Activated CD4-positive, alpha-beta T cell treated with anti-CD3 and anti-CD28 coated beads, Interleukin-2, amount 50 U/mL, for 48 hours (primary cell): ENCODE data around the gene EEF1E1.

Experiments
- DNase-seq, 2 experiments: peaks; one replicate each; pipeline ENCODE4 v3.0.0-alpha.2; 2020

The EEF1E1 gene

DNA sequence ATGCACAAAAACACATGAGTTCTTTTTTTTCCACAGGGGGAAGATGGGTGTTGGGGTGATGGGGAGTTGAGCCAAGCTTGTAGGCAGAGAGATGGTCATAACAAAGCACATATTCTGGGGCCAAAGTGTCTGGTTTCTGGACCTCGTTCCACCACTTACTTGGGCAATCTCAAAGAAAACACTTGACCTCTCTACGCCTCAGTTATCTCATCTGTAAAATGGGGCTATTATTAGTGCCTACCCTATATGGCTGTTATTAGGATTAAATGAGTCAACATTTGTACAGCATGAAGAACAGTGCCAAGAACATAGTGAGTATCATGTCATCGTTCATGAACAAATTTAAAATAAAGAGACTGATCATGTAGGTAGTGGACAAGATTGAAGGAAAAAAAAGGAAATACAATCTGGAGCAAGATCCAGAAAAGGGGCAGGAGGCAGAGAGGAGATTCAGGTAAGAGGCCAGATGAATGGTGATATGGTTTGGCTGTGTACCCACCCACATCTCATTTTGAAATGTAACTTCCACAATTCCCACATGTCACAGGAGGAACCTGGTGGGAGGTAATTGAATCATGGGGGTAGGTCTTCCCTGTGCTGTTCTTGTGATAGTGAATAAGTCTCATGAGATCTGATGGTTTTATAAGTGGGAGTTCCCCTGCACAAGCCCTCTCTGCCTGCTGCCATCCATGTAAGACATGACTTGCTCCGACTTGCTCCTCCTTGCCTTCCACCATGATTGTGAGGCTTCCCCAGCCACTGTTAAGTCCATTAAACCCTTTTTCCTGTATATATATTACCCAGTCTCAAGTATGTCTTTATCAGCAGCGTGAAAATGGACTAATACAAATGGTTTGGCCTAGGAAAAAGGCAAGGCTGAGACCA is 14.2 kb downstream of the EEF1E1 start:
- DNase-seq = no peak

DNA sequence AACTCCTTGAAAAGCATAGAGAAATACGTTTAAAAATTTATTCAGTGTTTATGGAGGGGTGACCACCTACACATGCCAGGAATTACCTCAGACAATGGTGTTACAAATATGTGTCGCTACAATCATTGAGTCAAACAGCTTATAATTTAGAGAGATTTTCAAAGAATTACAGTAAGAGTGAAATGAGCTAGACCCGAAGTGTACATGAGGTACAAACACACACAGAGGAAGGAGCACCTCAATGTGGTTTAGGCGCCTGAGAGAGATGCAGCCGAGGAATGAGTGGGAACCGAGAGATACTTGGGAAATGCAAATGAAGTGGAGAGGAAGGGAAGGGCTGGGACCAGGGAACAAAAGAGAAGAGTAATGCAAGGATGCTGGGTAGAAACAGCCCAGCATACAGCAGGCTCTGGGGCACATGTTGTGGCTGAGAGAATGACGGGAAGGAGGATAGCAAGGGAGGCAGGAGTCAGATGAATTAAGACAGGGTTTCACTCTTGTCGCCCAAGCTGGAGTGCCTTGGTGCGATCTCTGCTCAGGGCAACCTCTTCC is 15.5 kb downstream of the EEF1E1 start:
- no peak for DNase-seq

DNA sequence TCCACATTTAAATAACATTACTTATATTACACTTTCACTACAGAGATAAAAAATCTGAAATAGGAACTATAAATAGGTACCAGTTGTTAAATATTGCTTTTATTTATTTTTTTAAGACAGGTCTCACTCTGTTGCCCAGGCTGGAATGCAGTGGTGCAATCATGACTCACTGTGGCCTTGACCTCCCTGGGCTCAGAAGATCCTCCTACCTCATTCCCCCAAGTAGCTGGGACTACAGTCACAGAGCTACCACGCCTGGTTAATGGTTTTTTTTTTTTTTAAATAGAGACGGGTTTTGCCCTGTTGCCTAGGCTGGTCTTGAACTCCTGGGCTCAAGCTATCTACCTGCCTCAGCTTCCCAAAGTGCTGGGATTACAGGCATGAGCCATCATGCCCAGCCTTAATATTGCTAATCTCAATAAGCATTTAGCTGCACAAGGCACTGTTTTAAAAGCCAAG is 17.3 kb downstream of the EEF1E1 start:
- no peak for DNase-seq

DNA sequence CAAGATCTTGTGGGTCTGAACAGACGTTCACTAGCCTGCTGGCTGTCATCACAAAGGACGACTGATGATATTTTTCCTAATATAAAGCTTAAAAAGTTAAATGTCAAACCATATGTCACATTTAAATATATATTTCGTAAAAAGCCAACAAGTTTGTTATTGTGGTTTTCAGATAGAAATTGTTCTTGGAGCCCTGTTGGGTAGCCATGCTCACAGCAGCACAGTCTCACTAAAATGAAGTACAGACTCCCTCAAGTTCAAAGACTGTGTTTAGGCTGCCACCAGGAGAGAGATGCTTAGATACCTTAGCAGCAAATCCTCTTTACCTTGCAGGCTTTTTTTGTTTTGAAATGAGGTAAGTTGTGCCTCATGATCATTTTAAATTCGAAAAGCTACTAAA is 17.8 kb downstream of the EEF1E1 start:
- DNase-seq = no peak

DNA sequence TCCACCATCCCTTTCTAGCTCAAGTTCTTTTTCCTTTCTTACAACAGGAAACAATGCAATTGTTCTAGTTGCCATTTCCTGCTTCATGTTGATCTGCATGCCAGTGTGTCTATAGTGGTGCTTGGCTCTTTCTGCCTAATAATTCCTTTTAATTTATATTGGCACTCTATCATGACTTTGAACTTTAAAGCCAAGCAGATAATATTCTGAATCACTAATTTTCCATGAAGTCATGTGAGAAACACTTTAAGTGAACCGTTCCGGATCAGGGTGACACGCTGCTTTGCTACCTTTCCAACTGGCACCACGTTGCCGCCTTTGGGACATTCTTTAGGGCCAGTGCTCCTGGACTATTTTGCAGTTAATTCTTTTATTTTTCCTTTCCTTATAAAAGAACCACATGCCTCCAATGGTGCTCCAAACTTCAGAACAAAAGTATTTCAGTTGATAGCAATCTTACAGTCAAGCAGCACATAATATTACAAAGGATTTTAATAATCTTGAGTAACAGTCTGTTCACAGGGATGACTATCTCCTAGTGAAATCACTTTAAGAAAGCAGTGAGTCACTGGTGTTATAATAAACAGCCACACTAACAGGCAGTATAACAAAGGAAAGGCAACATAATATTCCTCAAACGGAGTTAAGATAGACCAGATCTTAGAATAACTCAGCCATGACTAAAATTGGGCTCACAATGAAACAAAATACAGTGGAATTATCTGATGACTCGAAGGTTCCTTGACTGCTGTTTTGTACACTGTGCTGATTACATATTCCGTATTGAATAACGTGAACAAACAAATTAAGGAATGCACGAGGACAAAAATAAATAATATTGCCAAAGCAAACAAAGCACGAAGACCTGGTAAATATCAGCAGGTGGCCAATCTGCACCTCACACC is 19.1 kb downstream of the EEF1E1 start:
- DNase-seq = no peak

DNA sequence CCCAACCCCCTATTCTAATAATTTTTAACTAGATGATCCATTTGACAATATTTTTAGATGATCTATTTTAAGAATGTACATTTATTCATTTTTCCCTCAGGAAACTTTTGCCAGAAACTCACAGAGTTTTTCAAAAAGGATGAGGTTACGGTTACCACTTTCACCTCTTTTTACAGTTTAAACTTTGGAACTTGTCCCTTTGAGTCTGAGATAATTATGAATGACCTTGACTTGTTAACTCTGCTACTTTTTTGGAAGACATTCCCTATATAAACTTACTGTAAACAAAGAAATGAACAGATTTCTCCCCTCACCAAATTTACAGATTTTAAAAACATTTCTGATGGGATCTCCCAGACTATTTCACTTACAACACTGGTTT is 19.8 kb downstream of the EEF1E1 start:
- DNase-seq = no peak

DNA sequence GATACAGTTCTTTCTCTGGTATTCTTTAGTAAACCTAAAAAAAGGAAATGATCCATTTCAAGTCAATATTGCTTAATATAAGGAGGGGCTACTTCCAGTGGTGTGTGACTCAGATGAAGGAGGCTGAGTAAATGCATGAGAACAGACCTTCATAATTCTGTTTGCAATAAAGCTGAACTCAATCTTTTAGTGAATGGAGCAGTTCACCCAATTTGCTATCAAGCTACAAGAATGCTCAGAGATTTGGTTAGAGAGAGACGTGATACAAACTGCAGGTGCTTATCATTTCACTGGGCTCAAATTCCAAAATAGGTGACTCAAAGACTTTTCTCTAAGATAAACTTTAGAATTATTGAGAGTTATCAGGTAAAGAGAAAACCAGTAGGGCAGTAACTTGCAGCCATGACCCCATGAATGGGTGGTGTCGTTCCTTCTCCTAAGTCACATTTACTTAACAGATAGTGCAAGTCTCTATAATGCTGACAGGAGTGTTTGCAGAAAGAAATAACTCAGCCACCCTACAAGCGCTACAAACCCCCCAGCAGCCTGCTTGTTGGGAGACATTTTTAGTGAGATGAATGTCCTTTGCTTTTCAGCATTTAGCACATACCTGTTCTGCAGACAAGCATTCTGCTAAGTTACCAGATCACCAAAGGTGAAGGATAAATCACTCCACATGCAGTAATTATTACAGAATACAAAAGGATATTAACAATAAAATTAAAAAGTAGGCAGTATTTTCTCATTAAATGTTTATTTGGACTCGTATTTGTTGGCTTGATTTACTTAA is 21.8 kb downstream of the EEF1E1 start:
- DNase-seq = no peak

DNA sequence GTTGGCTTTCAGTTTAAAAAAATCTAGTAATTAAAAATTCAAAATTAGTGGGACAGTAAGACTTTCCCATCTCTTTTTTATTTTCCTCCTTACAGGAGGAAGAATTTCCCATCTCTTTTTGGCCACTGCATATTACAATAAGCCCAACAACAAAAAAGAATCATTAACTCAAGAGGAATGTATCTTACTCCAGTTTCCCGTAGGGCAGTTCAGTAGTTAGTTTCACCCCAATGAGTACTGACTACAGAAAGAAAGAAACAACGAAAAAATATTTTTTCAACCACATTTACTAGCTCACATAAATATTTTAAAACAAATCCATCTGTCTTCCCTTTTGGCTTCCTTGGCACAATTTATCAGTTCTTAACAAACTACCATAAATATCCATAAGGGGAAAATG is 23.2 kb downstream of the EEF1E1 start:
- no peak for DNase-seq

DNA sequence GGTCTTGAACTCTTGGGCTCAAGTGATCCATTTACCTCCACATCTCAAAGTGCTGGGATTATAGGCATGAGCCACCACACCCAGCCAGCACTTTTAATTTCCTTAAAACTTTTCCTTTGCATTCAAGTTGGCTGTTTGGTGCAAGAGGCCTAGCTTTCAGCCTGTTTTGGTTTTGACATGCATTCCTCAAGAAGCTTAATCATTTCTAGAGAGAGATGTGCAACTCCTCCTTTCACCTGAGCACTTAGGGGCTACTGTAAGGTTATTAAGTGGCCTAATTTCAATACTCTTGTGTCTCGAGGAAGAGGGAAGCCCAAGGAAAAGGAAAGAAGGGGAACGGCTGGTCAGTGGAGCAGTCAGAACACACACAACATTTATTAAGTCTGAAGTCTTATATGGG is 24.4 kb downstream of the EEF1E1 start:
- DNase-seq = no peak

DNA sequence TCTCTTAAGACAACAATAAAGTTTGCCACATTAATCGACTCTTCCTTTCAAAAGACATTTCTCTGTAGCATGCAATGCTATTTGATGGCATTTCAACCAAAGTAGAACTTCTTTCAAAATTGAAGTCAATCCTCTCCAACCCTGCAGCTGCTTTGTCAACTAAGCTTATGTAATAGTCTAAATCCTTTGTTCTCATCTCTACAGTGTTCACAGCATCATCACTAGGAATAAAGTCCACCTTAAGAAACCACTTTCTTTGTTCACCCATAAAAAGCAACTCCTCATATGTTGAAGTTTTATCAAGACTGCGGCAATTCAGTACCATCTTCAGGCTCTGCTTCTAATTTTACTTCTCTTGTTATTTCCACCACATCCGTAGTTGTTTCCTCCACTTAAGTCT is 26.6 kb downstream of the EEF1E1 start:
- no peak for DNase-seq

DNA sequence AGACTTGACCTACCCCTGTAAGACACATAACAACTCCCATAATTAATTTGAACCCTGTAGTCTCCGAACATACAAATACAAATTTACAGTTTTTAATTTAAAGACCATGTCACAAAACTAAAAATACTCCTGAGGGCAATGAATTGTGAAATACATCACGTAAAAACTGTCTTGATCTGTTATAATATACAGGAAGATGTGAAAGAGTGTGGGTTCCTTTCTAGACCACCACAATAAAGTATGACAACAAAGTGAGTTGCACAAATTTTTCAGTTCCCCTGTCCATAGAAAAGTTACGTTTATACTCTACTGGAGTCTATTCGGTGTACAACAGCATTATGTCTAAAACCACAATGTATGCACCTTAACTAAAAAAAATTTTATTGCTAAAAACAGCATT is 27.2 kb downstream of the EEF1E1 start:
- DNase-seq = no peak

DNA sequence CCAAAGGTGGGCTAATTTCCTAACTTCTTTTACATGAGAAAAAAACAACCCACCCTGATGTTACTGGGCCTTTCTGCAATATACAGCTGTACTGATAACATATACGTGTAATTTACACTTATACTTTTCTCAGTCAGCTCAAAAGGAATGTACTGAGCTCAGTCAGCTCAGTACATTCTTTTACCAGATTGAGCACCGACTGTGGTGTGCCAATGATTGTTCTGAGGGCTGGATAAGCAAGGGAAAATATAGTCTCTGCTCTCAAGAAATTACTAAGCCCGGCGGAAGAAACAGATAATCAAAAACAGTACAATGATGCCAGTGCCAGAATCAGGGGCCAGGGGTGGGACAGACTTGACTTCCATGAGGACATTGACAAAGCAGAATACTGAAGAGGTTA is 28.1 kb downstream of the EEF1E1 start:
- DNase-seq = no peak

DNA sequence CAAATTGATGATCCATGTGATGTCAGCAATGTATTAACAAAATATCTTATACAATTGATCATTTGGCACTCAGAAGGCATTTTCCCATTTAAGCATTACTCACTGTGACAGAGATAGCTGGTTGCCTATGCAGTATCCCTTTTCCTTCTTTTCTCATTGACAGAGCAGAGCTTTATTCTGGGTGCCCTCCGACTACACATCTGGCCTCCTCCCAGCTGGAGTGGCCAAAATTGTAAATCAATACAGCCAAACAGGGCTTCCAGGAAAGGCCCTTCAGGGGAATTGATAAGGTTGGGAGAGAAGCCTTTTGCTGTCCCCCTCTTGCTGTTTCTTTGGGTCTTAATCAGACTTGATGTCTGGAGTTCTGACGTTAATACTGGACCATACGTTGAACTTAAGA is 28.6 kb downstream of the EEF1E1 start:
- DNase-seq = no peak

DNA sequence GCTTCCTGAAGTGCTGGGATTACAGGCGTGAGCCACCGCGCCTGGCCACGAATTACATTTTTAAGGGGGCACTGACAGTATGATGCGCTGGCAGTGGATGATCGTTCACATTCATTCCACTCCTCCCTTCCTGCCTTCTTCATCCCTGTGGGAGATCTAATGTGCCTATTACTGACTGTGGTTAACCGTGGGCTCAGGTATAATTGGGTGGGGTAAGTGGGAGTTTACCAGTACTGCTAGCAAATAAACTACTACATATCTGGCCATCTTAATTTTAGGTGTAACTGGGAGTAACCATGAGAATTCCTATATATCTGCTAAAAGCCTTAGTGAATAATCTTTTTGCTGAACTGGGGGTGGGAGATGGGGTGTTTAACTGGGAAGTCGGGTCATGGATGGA is 31.6 kb downstream of the EEF1E1 start:
- DNase-seq = no peak

DNA sequence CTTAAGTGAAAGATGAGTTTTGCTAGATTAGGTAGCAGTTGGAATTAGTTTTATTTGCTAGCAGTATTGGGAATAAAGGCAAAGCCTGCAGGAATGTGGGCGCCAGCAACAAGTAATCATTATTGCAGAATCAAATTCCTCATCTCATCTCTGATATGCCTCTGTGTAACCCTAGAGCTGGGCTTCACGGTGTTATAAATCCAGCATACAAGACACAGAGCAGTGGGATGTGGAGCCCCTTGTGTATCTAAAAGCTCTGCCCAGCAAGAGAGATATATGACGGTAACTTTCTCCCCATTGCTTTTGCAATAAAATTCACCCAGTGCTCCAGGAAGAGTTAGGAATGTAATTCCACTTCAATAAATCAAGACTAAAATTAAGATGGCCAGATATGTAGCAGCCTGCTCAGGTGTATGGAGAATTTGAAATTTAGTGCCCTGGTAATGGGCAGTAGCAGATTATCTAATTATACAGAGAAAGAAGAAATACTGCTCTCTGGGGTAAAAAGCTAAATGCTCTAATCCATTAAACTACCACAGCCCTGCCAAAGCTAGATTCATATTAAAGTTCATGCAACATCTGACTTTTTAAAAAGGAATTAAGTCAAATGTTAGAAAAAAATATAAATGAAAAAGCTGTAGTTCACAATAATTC is 32.6 kb downstream of the EEF1E1 start:
- no peak for DNase-seq

DNA sequence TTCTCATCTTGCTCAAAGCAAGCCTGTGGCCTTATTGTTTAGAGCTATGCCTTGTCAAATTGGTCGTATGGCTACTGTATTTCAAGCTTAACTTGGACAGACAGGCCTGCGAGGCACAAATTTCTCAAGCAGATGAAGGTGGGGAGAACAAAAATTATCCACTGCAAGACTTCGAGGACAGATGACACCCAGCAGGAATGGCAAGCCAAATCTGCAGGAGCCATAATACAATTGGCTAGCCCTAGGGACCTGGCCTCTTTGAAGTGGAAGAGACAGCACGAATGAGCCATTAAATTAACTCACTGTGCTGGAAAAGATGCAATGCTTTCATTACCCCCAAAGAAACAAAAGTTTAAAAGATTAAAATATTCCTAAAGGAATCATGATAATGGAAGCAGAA is 33.2 kb downstream of the EEF1E1 start:
- no peak for DNase-seq

DNA sequence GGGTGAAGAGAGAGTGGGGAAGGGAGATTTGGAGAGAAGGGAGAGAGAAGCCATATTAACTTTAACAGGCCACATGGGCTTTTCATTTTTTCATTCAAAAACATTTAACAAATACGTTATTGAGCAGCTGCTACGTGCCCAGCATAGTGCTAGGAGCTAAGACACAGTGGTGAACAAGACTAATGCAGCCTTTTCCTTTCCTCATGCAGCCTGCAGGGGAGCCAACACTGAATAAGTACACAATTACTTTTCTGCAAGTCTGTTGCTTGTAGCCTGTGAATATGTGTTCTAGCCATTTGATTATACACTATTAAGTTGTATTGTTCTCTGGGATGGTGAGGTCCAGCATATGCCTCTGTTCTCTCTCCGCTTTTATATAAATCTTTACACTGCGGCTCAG is 36.2 kb downstream of the EEF1E1 start:
- no peak for DNase-seq

DNA sequence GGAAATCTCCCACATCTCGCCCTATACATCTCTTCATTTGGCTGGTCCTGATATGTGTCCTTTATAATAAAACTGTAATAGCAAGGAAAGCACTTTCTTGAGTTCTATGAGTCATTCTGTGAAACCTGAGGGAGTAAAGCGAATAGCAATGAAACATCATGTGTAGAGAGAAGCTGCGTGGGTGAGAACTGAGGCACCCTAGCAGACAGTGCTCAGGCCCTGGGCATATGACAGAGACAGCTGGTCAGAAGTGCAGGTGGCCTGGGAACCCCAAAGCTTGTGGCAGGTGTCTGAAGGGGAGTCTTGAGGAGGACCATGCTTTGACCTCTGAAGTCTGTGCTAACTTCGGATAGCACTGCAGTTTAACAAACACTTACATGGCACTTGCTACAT is 36.8 kb downstream of the EEF1E1 start:
- DNase-seq = peak; percentile 39 to 55

DNA sequence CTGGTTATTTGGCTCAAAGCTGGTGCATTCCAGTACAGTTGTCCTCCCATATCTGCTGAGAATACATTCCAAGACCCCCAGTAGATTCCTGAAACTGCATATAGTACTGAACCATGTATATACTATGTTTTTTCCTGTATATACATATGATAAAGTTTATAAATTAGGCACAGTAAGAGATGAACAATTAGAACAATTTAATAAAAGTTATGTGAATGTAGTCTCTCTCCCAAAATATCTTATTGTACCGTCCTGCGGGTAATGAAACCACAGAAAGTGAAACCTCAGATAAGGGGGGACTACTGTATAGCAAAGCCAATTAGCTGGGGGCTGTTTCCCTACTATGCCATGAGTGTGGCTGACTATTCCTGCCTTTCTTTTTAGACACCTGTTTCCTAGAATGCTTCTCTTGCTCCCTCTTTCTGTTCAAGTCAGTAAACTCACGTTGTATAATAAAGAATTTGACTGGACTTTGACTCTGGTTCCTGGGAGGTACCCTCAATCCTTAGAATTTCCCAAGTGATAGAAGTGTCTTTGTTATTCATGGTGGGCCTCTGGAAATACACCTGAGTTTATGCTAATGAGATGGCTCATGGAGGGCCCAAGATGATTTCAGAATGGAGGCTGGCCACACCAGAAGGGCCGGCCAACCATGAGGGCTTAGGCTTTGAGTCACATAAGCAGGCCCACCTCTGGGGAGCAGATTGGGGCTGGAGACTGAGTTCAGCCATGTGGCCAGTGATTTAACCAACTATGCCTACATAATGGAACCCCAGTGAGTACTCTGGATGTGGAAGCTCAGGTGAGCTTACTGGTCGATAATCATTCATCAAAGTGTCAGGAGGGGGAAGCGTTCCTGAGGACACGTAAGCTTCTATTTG is 37.5 kb downstream of the EEF1E1 start:
- DNase-seq = peak; percentile 22 to 39

DNA sequence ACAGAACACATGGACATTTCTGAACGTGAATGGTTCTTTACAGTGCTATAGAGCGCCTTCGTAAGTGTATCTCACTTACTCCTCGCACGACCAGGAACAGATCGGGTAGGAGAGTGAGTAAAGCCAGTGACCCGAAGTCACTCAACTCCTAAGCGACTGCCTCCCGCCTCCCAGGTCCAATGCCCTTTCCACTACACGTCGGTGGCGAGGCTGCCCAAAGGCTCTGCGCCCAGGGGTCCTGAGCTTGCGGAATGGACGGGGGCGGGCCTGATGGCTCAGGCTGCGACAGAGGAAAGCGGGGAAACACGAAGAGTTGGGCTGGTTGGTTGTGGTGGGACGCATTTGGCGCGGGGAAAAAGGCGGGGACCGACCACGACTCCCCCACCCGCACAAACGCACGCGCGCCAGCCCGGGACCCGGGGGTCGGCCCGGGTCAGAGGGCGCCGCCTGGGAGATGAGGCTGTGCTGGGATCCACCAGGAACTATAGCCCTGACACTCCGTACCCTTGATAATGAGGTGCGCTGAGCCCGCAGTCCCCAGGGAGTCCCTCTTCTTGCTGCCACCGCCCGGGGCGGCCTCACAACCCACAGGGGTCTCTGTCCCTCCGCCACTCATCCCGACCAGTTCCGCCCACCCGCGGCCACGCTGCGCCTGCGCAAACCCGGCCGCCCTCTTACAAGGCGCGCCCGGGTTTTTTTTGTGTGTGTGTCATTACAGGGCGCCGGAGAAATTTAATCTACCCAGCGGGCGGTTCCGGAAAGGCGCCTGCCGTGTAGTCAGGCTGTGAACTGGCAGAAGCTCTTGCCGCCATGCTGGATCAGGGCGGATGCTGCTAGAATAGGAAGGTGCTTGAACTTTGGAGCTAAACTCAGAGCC is 38.3 kb downstream of the EEF1E1 start, which contains the start of gene BLOC1S5:
Gene BLOC1S5, minus strand, starts transcription at position 629 of the 877 bp plus-strand sequence. Its CDS starts 13 bp downstream, at position 616.
- peak; percentile 98 for DNase-seq
